K562 (cell line): ENCODE measurements around the gene CFAP73. TPM values are rescaled to one million over a fixed set of nuclear protein-coding genes. Genes with fewer than 3 reads are reported as not detected.

ENCODE experiments used
- ATAC-seq: fragments of 200-7000 bp; cut with Tn5 transposase; 3 replicates; pipeline ENCODE4 v1.9.1; 2020; ENCODE audit warnings: moderate library complexity
- BruUV-seq: library from RNA; stranded (reverse); fragments of 400-500 nt; replicated peaks from 2 replicates; lab custom pipeline; 2021; lab: Mats Ljungman, UMichigan
- CTCF ChIA-PET: fragments of 300-600 bp; formaldehyde crosslinking; extraction: SDS; loops from one replicate; lab custom pipeline; 2021; ENCODE audit warnings: low intra/inter-chr PET ratio; lab: Yijun Ruan, JAX
- POLR2A ChIA-PET: fragments of 300-600, 350-650 bp; sonication (Branson Sonifier 250); formaldehyde crosslinking; extraction: SDS; loops from one replicate; lab custom pipeline; 2021; ENCODE audit warnings: antibody characterized with exemption, inconsistent platforms; lab: Yijun Ruan, JAX
- DNase-seq, 4 experiments: peaks; one replicate each; pipeline versions ENCODE4 v3.0.0 to v3.0.0-alpha.2; 2011 to 2018; ENCODE audit warnings: low spot score in 3 of 4, mixed read lengths in 3 of 4; ENCODE audit errors: extremely low read depth in 1 of 4
- FAIRE-seq: peaks from 2 replicates; lab custom pipeline; 2011; peaks lifted over from hg19 to GRCh38; lab: Jason Lieb, UNC
- H2AFZ ChIP-seq: 2 replicates; pipeline ENCODE4 v1.6.0; 2011; ENCODE audit warnings: low read depth, low read length, control low read depth, inconsistent platforms
- H3K27ac ChIP-seq: fragments of 200-600 bp; 3 replicates; pipeline ENCODE4 v1.8.0; 2011; ENCODE audit warnings: low read depth, mild to moderate bottlenecking, control low read depth, inconsistent platforms, low read length, moderate library complexity, mixed read lengths; ENCODE audit errors: extremely low read depth
- H3K27me3 ChIP-seq, 2 experiments: fragments of 300-600 bp in 1 of 2; 2 replicates in 1 of 2; 3 replicates in 1 of 2; pipeline versions ENCODE4 v1.6.0 to v1.8.0; 2011; ENCODE audit warnings: inconsistent platforms in 2 of 2, low read length in 2 of 2, mild to moderate bottlenecking in 1 of 2, mixed read lengths in 1 of 2, moderate library complexity in 1 of 2; ENCODE audit not compliant: control insufficient read depth in 2 of 2, insufficient read depth in 2 of 2
- H3K36me3 ChIP-seq: fragments of 300-600 bp; 3 replicates; pipeline ENCODE4 v1.8.0; 2011; ENCODE audit warnings: mild to moderate bottlenecking, low read length, inconsistent platforms; ENCODE audit not compliant: control insufficient read depth, insufficient read depth
- H3K4me1 ChIP-seq, 2 experiments: fragments of 200-600 bp in 1 of 2; replicated peaks in 1 of 2; 2 replicates in 1 of 2; 3 replicates in 1 of 2; pipeline versions ENCODE4 v1.5.1 to v1.8.0; 2011; ENCODE audit warnings: inconsistent platforms in 2 of 2, low read length in 2 of 2, mild to moderate bottlenecking in 1 of 2, mixed read lengths in 1 of 2, moderate library complexity in 1 of 2; ENCODE audit not compliant: control insufficient read depth in 2 of 2, insufficient read depth in 2 of 2
- H3K4me2 ChIP-seq: 2 replicates; pipeline ENCODE4 v1.6.1; 2011; ENCODE audit warnings: low read length, control low read depth, inconsistent platforms, mixed read lengths; ENCODE audit not compliant: insufficient read depth
- H3K4me3 ChIP-seq: fragments of 200-600 bp; sonication (generic), shearing (Covaris generic); 2 replicates; pipeline ENCODE4 v1.5.1; 2016; ENCODE audit warnings: control low read depth, inconsistent platforms
- H3K79me2 ChIP-seq: fragments of 200-600 bp; 3 replicates; pipeline ENCODE4 v1.8.0; 2011; ENCODE audit warnings: low read length, inconsistent platforms; ENCODE audit not compliant: control insufficient read depth, insufficient read depth
- H3K9ac ChIP-seq, 2 experiments: 2 replicates each; pipeline versions ENCODE4 v1.6.0 to v1.6.1; 2011; ENCODE audit warnings: low read depth in 2 of 2, low read length in 2 of 2, control low read depth in 1 of 2, inconsistent platforms in 1 of 2, mild to moderate bottlenecking in 1 of 2, mixed read lengths in 1 of 2; ENCODE audit not compliant: insufficient read depth in 1 of 2
- H3K9me1 ChIP-seq: one replicate; pipeline ENCODE4 v1.6.0; 2011; ENCODE audit warnings: inconsistent platforms, mild to moderate bottlenecking, low read length, moderate library complexity; ENCODE audit not compliant: control insufficient read depth, insufficient read depth
- H3K9me3 ChIP-seq: replicated peaks from 2 replicates; pipeline ENCODE4 v1.5.1; 2011; ENCODE audit warnings: low read depth, low read length, inconsistent platforms; ENCODE audit not compliant: control insufficient read depth, insufficient read depth
- H4K20me1 ChIP-seq: replicated peaks from 2 replicates; pipeline ENCODE4 v1.6.1; 2011; ENCODE audit warnings: low read length, inconsistent platforms, mixed read lengths; ENCODE audit not compliant: control insufficient read depth, insufficient read depth
- CLOCK ChIP-seq: fragments of 250-450 bp; sonication (Bioruptor Pico); IDR thresholded peaks from 2 replicates; pipeline ENCODE4 v1.4.0; 2020; ENCODE audit warnings: mild to moderate bottlenecking, moderate library complexity, borderline replicate concordance
- ID3 ChIP-seq, 2 experiments: fragments of 250-450 bp in 1 of 2; fragments of 450-650 bp in 1 of 2; sonication (Bioruptor Pico) in 1 of 2; IDR thresholded peaks; 2 replicates each; pipeline versions ENCODE4 v1.6.1 to v1.8.0; 2016 to 2021; ENCODE audit warnings: mild to moderate bottlenecking in 2 of 2, moderate library complexity in 2 of 2, missing compliant biosample characterization in 1 of 2, missing genetic modification characterization in 1 of 2
- ILK ChIP-seq: fragments of 450-650 bp; IDR thresholded peaks from 2 replicates; pipeline ENCODE4 v1.6.1; 2016; ENCODE audit warnings: missing genetic modification characterization, low read depth, mild to moderate bottlenecking, missing compliant biosample characterization, moderate library complexity, borderline replicate concordance
- NFIC ChIP-seq: fragments of 450-650 bp; IDR thresholded peaks from 2 replicates; pipeline ENCODE4 v1.6.1; 2017; ENCODE audit warnings: mild to moderate bottlenecking, inconsistent platforms
- NFYB ChIP-seq: IDR thresholded peaks from 2 replicates; pipeline ENCODE4 v1.6.1; 2011; ENCODE audit warnings: mild to moderate bottlenecking, moderate library complexity; ENCODE audit not compliant: insufficient read length; ENCODE audit errors: extremely low read depth
- NR4A1 ChIP-seq, 2 experiments: fragments of 250-450 bp in 1 of 2; fragments of 450-650 bp in 1 of 2; sonication (Bioruptor Pico) in 1 of 2; IDR thresholded peaks; 2 replicates each; pipeline versions ENCODE4 v1.4.0 to v1.6.1; 2016 to 2020; ENCODE audit warnings: mild to moderate bottlenecking in 2 of 2, missing compliant biosample characterization in 1 of 2, missing genetic modification characterization in 1 of 2, moderate library complexity in 1 of 2
- POLR2AphosphoS2 ChIP-seq: IDR thresholded peaks from 2 replicates; pipeline ENCODE4 v1.6.1; 2012; ENCODE audit warnings: low read length, improper control_type of control experiment
- POLR2AphosphoS5 ChIP-seq: IDR thresholded peaks from 2 replicates; pipeline ENCODE4 v1.6.1; 2011; ENCODE audit warnings: mild to moderate bottlenecking, low read depth, low read length, moderate library complexity; ENCODE audit not compliant: control insufficient read depth, insufficient read depth
- POLR2G ChIP-seq: fragments of 200-400 bp; formaldehyde crosslinking; IDR thresholded peaks from 2 replicates; pipeline ENCODE4 v1.6.1; 2017; ENCODE audit warnings: low read depth, mild to moderate bottlenecking, antibody characterized with exemption, low read length, moderate library complexity
- RUNX1 ChIP-seq: sonication (generic); IDR thresholded peaks from 2 replicates; pipeline ENCODE4 v1.6.1; 2016; ENCODE audit warnings: antibody characterized with exemption, low read depth
- SLC30A9 ChIP-seq: fragments of 250-450 bp; sonication (Bioruptor Pico); IDR thresholded peaks from 2 replicates; pipeline ENCODE4 v1.8.0; 2022; ENCODE audit warnings: mild to moderate bottlenecking, moderate library complexity
- SUPT5H ChIP-seq: fragments of 450-650 bp; IDR thresholded peaks from 2 replicates; pipeline ENCODE4 v1.6.1; 2016
- TAF7 ChIP-seq: fragments of 450-650 bp; IDR thresholded peaks from 2 replicates; pipeline ENCODE4 v1.6.1; 2016; ENCODE audit warnings: missing genetic modification characterization, missing compliant biosample characterization
- THRB ChIP-seq: fragments of 450-650 bp; formaldehyde crosslinking; conservative IDR thresholded peaks from 2 replicates; pipeline ENCODE4 v1.4.0; 2022; ENCODE audit warnings: mild to moderate bottlenecking, missing genetic modification characterization
- ZNF583 ChIP-seq: fragments of 250-450 bp; sonication (Bioruptor Pico); IDR thresholded peaks from 2 replicates; pipeline ENCODE4 v1.4.0; 2020
- ZNF717 ChIP-seq: fragments of 250-450 bp; sonication (Bioruptor Pico); IDR thresholded peaks from 2 replicates; pipeline ENCODE4 v1.5.0; 2021
- WGBS: fragments of 100-300 bp; shearing (Covaris generic); methylation state at CpG from one replicate; pipeline ENCODE4 v1.1.6; 2016; ENCODE audit warnings: low coverage, mixed read lengths; ENCODE audit not compliant: insufficient coverage; ENCODE audit errors: missing lambda C conversion rate; 5-methylcytosine and 5-hydroxymethylcytosine counted together
- in situ Hi-C: fragments of 300-500 bp; cut with MboI; formaldehyde crosslinking; loops from 4 replicates; pipeline ENCODE4 v1.15.0; 2018; ENCODE audit warnings: inconsistent platforms, mixed read lengths
- intact Hi-C: fragments of 100-400 bp; cut with micrococcal nuclease; formaldehyde crosslinking; loops from 2 replicates; pipeline ENCODE4 v1.14.2; 2022
- polyA plus RNA-seq, 8 experiments: library from polyadenylated mRNA; depleted of rRNA in 4 of 8; stranded (reverse) in 5 of 8; unstranded in 3 of 8; fragments of >200 nt; fragmentation: Nextera tagmentation in 2 of 8; fragmentation: Illumina TruSeq in 1 of 8; extraction: Ambion mirVana in 2 of 8; extraction: Trizol in 1 of 8; gene quantifications; 2 replicates each; pipeline versions ENCODE4 v1.2.1 to v1.2.3, GENCODE V29; 2011 to 2014; ENCODE audit warnings: inconsistent platforms in 1 of 8, missing spikeins in 1 of 8
- total RNA-seq, 7 experiments: library from RNA; depleted of rRNA in 6 of 7; stranded (reverse); fragments of >200 nt in 6 of 7; fragmentation: Illumina TruSeq in 2 of 7; extraction: Trizol in 2 of 7; gene quantifications; 2 replicates each; pipeline versions ENCODE4 v1.2.1 to v1.2.3, GENCODE V29; 2011 to 2021; ENCODE audit warnings: low replicate concordance in 1 of 7

CFAP73 gene
- total and polyA plus RNA-seq, 9 of the 15 experiments (the other 6 are each of a cell fraction or from before 2014, with no cell fraction given): not detected

GRCh38 chr12:113155646-113156045 is 6.1 kb downstream of the CFAP73 start (continued):
- no peak for TF ChIP-seq TAF7 (tag)

GRCh38 chr12:113157218-113157859 is 7.8 kb downstream of the CFAP73 start:
- ChIA-PET CTCF (no interaction called here), POLR2A (interaction anchor here (1.1 to 1.4 kb wide), 2 partner anchors 19 to 25 kb away, joined by 3 to 4 read pairs; no protein-coding TSS in a partner anchor)
- H3K79me2 ChIP-seq: no peaks in the 10 kb centered on the region
- no peak overlapping the region for H3K4me3 ChIP-seq
- no peak for FAIRE-seq
- no peak for ATAC-seq
- intact Hi-C loops: no loop called here
- in situ Hi-C loops: no loop called here
- peaks cover 48% of the 10 kb centered on the region for H3K36me3 ChIP-seq
- H3K27ac ChIP-seq: no peak overlapping the region
- H3K9me1 ChIP-seq: peaks cover 4% of the 10 kb centered on the region
- no peak overlapping the region for H2AFZ ChIP-seq
- H3K9ac ChIP-seq: peak overlapping the region in 1 of 2 experiments; percentile 32; a peak in 1 of 4 replicates
- H3K4me2 ChIP-seq: no peak overlapping the region
- WGBS: 73% methylated on average over 11 of the region's 12 CpGs
- BruUV-seq: no TSS peak
- no peak for DNase-seq
- no peaks in the 10 kb centered on the region for H3K9me3 ChIP-seq
- peaks cover 12 to 37% of the 10 kb centered on the region in 2 experiments for H3K4me1 ChIP-seq
- H4K20me1 ChIP-seq: peaks cover 23% of the 10 kb centered on the region
- H3K27me3 ChIP-seq: peaks cover 3 to 14% of the 10 kb centered on the region in 2 experiments; a peak in 4 of 5 replicates
- no peak for TF ChIP-seq ZNF583
- TF ChIP-seq NR4A1 (CRISPR knock-in tag; IDR thresholded peaks at IDR 0.05): no peak
- no peak for TF ChIP-seq NR4A1 (tag; IDR thresholded peaks at IDR 0.05)
- no peak for TF ChIP-seq CLOCK (CRISPR knock-in tag)
- TF ChIP-seq NFIC: no peak
- no peak for TF ChIP-seq ILK (tag)
- no peak for TF ChIP-seq NFYB
- TF ChIP-seq RUNX1: no peak
- TF ChIP-seq POLR2AphosphoS5: peak; percentile 26; the same call in 1 of the 2 replicates
- TF ChIP-seq SUPT5H: peak; percentile 47
- no peak for TF ChIP-seq THRB (CRISPR knock-in tag)
- peak; percentile 54 for TF ChIP-seq POLR2G
- no peak for TF ChIP-seq ID3 (CRISPR knock-in tag; IDR thresholded peaks at IDR 0.05)
- no peak for TF ChIP-seq ID3 (tag; IDR thresholded peaks at IDR 0.05)
- TF ChIP-seq POLR2AphosphoS2: peak; percentile 34; the same call in 1 of the 2 replicates
- no peak for TF ChIP-seq SLC30A9
- no peak for TF ChIP-seq ZNF717 (CRISPR knock-in tag)
